Dermis blood vessel endothelial cell (primary cell): ENCODE measurements around the gene MGAT5. TPM values are rescaled to one million over a fixed set of nuclear protein-coding genes. Genes with fewer than 3 reads are reported as not detected.
"Not testable (repeated sequence)": the region's sequence is repeated elsewhere in the genome, so short reads cannot be mapped to it uniquely, and the experiment has no call there.

ENCODE experiments used
- DNase-seq: peaks from one replicate; pipeline ENCODE4 v3.0.0; 2010
- total RNA-seq: library from RNA; depleted of rRNA; stranded (reverse); fragments of >200 nt; gene quantifications from 2 replicates; pipeline ENCODE4 v1.2.3, GENCODE V29; 2014

MGAT5 gene
- total RNA-seq, 1 donor from 2014 or later = 133 TPM

- no peak for DNase-seq
Observed at GRCh38 chr2:134280726-134281125, 26.9 kb downstream of the MGAT5 start.

- no peak for DNase-seq
Observed at GRCh38 chr2:134281815-134282419, 28.0 kb downstream of the MGAT5 start.

- no peak for DNase-seq
Observed at GRCh38 chr2:134282629-134283400, 28.9 kb downstream of the MGAT5 start.

GRCh38 chr2:134283661-134284060 is 29.8 kb downstream of the MGAT5 start:
- no peak for DNase-seq

GRCh38 chr2:134284119-134284670 is 30.3 kb downstream of the MGAT5 start:
- DNase-seq = no peak

- DNase-seq = no peak
Observed at GRCh38 chr2:134287323-134287722, 33.5 kb downstream of the MGAT5 start.

- no peak for DNase-seq
Observed at GRCh38 chr2:134288814-134289213, 34.9 kb downstream of the MGAT5 start.

GRCh38 chr2:134289225-134289624 is 35.4 kb downstream of the MGAT5 start:
- peak; percentile 61 for DNase-seq

- DNase-seq = no peak
Observed at GRCh38 chr2:134290358-134290757, 36.5 kb downstream of the MGAT5 start.

- no peak for DNase-seq
Observed at GRCh38 chr2:134292514-134292913, 38.6 kb downstream of the MGAT5 start.

- DNase-seq = no peak
Observed at GRCh38 chr2:134293719-134294537, 40.1 kb downstream of the MGAT5 start.

- not testable (repeated sequence) for DNase-seq
Observed at GRCh38 chr2:134294598-134294997, 40.7 kb downstream of the MGAT5 start.

GRCh38 chr2:134295441-134295840 is 41.6 kb downstream of the MGAT5 start:
- DNase-seq = peak; percentile 44

- no peak for DNase-seq
Observed at GRCh38 chr2:134296301-134296700, 42.4 kb downstream of the MGAT5 start.

GRCh38 chr2:134299334-134299733 is 45.5 kb downstream of the MGAT5 start:
- no peak for DNase-seq

- DNase-seq = no peak
Observed at GRCh38 chr2:134300585-134300984, 46.7 kb downstream of the MGAT5 start.

- DNase-seq = peak; percentile 74
Observed at GRCh38 chr2:134301099-134301927, 47.4 kb downstream of the MGAT5 start.

GRCh38 chr2:134301928-134302260 is 48.0 kb downstream of the MGAT5 start:
- peak; percentile 28 for DNase-seq

GRCh38 chr2:134304394-134305108 is 50.7 kb downstream of the MGAT5 start:
- no peak for DNase-seq

- DNase-seq = no peak
Observed at GRCh38 chr2:134305109-134305491, 51.2 kb downstream of the MGAT5 start.

GRCh38 chr2:134306521-134306920 is 52.6 kb downstream of the MGAT5 start:
- DNase-seq = no peak

GRCh38 chr2:134307334-134307733 is 53.5 kb downstream of the MGAT5 start:
- DNase-seq = peak; percentile 87
